ENCODE results near the gene HIVEP3. TPM values are rescaled to one million over a fixed set of nuclear protein-coding genes. Genes with fewer than 3 reads are reported as not detected.

Gene HIVEP3
- total RNA-seq, 1 donor from 2014 or later = 0.77 TPM

- DNase-seq (ENCODE audit: low read depth in 2 of 2) = no peak
These were observed 450.5 kb downstream of the HIVEP3 start for GRCh38 chr1:41468122-41468762.

GRCh38 chr1:41467673-41468072 lies 451.0 kb downstream of the HIVEP3 start:
- no peak for DNase-seq (ENCODE audit: low read depth in 2 of 2)

GRCh38 chr1:41466146-41466545 lies 452.6 kb downstream of the HIVEP3 start:
- no peak for DNase-seq (ENCODE audit: low read depth in 2 of 2)

- no peak for DNase-seq (ENCODE audit: low read depth in 2 of 2)
These were observed 453.0 kb downstream of the HIVEP3 start for GRCh38 chr1:41465741-41466140.

GRCh38 chr1:41464885-41465284 lies 453.8 kb downstream of the HIVEP3 start:
- no peak for DNase-seq (ENCODE audit: low read depth in 2 of 2)

GRCh38 chr1:41463516-41463915 lies 455.2 kb downstream of the HIVEP3 start:
- DNase-seq (ENCODE audit: low read depth in 2 of 2) = no peak

GRCh38 chr1:41462680-41463004 lies 456.1 kb downstream of the HIVEP3 start:
- no peak for DNase-seq (ENCODE audit: low read depth in 2 of 2)

- DNase-seq (ENCODE audit: low read depth in 2 of 2) = no peak
These were observed 456.7 kb downstream of the HIVEP3 start for GRCh38 chr1:41461790-41462679.

GRCh38 chr1:41456847-41457540 lies 461.7 kb downstream of the HIVEP3 start:
- DNase-seq (ENCODE audit: low read depth in 2 of 2) = no peak

Other genes starting within 250 kb of the HIVEP3 start
- not detected in 2 replicates for gene GUCA2B, start 234.5 kb upstream of the HIVEP3 start, total RNA-seq
- gene GUCA2A, start 245.8 kb upstream of the HIVEP3 start, total RNA-seq = not detected in 2 replicates